ACC112 (cell line): ENCODE results near the gene KLF8.

Source experiments
- H2AFZ ChIP-seq: fragments of 200-600 bp; sonication (generic); one replicate; pipeline ENCODE4 v1.6.0; 2017; ENCODE audit warnings: antibody characterized with exemption, low read length; ENCODE audit not compliant: unreplicated experiment
- H3K27ac ChIP-seq: fragments of 200-600 bp; sonication (generic); 2 replicates; pipeline ENCODE4 v1.5.1; 2014; ENCODE audit warnings: low read depth, mild to moderate bottlenecking, antibody characterized with exemption, low read length, moderate library complexity
- H3K27me3 ChIP-seq: fragments of 200-600 bp; sonication (generic); 2 replicates; pipeline ENCODE4 v1.6.1; 2014; ENCODE audit warnings: mild to moderate bottlenecking, antibody characterized with exemption, low read length, moderate library complexity, mixed read lengths; ENCODE audit not compliant: insufficient read depth
- H3K36me3 ChIP-seq: fragments of 200-600 bp; sonication (generic); 2 replicates; pipeline ENCODE4 v1.6.1; 2016; ENCODE audit warnings: mild to moderate bottlenecking, antibody characterized with exemption, low read length, moderate library complexity, mixed read lengths; ENCODE audit not compliant: insufficient read depth
- H3K4me1 ChIP-seq: fragments of 200-600 bp; sonication (generic); one replicate; pipeline ENCODE4 v1.6.1; 2016; ENCODE audit warnings: low read length, mixed read lengths; ENCODE audit not compliant: insufficient read depth, unreplicated experiment, control insufficient read depth
- H3K4me3 ChIP-seq: fragments of 200-600 bp; sonication (generic); 2 replicates; pipeline ENCODE4 v1.5.1; 2014; ENCODE audit warnings: mild to moderate bottlenecking, low read depth, low read length
- H3K79me2 ChIP-seq: fragments of 200-600 bp; sonication (generic); one replicate; pipeline ENCODE4 v1.6.0; 2016; ENCODE audit warnings: low read length; ENCODE audit not compliant: control insufficient read depth, unreplicated experiment, insufficient read depth

Gene KLF8

GRCh38 chrX:56233100-56233499 lies 944 bp downstream of the KLF8 start:
- no peaks in the 10 kb centered on the region for H3K36me3 ChIP-seq
- 0 out of 2 replicates have a peak overlapping the region, but pooled peaks have one; percentile 23 for H3K27ac ChIP-seq
- peak overlapping the region; percentile 31 for H2AFZ ChIP-seq
- H3K4me1 ChIP-seq: no peaks in the 10 kb centered on the region
- peak overlapping the region; percentile 81 for H3K4me3 ChIP-seq
- H3K79me2 ChIP-seq: no peaks in the 10 kb centered on the region
- H3K27me3 ChIP-seq: peaks cover 8% of the 10 kb centered on the region; the same call in 1 of the 2 replicates

DNA sequence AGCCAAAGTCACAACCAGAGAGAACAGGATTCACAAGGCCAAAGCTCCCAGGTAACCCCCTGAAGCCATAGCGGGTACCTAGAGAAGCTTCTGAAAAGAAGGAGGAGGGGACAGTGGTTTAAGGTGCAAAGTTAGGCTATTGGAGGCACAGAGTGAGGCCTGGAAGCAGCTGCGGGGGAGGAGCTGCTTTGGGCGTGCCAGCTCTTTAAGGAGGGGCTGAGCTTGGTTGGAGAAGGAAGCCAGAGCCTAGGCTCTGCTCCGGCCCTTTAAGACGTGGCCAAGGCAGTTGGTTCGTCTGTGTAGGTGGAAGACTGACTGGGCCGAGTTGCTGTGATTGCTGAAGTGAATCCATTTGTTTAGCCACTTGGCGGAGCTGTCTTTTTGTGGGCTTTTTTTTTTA lies 1.5 kb downstream of the KLF8 start:
- Histone ChIP-seq H3K79me2 (no peaks in the 10 kb centered on the region), H3K4me3 (peak overlapping the region; percentile 81), H3K4me1 (no peaks in the 10 kb centered on the region), H3K27me3 (peaks cover 8% of the 10 kb centered on the region; the same call in 1 of the 2 replicates), H2AFZ (no peak overlapping the region), H3K27ac (0 out of 2 replicates have a peak overlapping the region, but pooled peaks have one; percentile 23), H3K36me3 (no peaks in the 10 kb centered on the region)

DNA sequence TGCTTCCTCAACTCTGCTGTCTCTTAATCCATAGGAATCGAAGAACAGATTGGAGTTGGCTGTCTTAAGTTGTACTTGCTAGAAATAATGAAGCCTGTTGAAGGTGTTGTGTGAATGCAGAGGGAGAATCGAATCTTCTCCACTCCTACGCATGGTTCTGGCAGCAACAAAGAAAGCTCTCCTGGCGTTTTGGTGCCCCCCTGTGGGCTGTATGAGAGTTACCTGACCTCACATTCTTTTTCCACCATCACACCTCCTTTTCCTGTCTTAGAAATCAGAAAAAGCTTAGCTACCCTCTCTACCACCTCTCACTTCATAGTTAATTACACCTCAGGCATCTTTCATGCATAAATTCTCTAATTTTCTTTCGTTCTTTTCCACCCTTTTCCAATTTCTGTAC lies 16.3 kb downstream of the KLF8 start:
- Histone ChIP-seq H3K27me3 (no peaks in the 10 kb centered on the region), H3K79me2 (no peaks in the 10 kb centered on the region), H3K4me1 (no peaks in the 10 kb centered on the region), H2AFZ (no peak overlapping the region), H3K4me3 (no peak overlapping the region), H3K36me3 (no peaks in the 10 kb centered on the region), H3K27ac (no peak overlapping the region)

DNA sequence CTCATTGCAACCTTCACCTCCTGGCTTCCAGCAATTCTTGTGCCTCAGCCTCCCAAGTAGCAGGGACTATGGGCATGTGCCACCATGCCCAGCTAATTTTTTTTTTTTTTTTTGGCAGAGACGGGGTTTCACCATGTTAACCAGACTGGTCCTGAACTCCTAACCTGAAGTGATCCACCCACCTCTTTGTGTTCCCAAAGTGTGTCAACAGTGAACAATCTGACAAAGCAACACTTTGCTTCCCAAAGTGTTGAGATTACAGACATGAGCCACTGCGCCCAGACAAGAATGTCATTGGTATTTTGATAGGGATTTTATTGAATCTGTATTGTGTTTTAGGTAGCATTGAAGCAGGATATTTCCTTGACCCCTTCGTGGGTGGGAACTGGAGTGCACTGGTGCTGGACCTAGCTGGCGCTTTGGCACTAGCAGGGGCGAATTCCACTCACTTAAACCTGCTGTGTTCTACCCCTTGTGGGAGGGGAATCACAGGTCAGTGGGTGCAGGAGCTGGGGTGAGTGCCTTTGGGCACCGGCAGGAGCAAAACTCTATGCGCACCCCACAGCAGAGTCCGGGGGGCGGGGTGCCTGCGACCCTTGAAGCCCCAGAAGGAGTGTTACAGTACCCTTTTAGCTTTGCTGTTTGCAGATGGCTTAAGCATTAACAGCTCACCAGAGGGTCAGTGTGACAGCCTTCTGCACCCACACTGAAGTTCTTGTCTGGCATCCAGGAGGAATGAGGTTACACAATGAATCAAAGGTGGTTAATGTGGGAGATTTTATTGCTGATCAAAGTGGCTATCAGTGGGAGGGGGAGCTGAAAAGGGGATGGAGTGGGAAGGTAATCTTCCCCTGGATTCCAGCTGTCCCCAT lies 21.9 kb downstream of the KLF8 start:
- Histone ChIP-seq H2AFZ (no peak overlapping the region), H3K27ac (no peak overlapping the region), H3K36me3 (no peaks in the 10 kb centered on the region), H3K79me2 (no peaks in the 10 kb centered on the region), H3K4me1 (no peaks in the 10 kb centered on the region), H3K27me3 (no peaks in the 10 kb centered on the region), H3K4me3 (no peak overlapping the region)

DNA sequence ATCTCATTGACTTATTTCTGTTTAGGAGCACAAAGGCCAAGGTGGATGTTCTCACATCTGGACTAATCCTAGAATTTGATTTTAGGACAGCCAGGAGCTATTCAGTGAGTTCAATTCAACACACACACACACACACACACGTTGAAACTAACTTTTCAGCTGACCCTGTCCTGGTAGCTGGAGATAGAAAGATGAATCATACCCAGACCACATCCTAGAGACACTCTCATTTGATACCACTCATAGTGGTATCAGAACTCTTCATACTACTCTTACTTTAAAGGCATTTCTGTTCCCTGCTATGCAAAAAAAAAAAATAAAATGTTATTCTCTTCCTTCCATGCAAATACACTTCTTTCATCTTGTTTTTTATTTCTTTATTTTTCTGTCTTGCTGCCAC lies 36.7 kb downstream of the KLF8 start:
- H3K4me3 ChIP-seq: no peak overlapping the region
- H3K27me3 ChIP-seq: no peaks in the 10 kb centered on the region
- no peak overlapping the region for H3K27ac ChIP-seq
- H3K4me1 ChIP-seq: no peaks in the 10 kb centered on the region
- no peaks in the 10 kb centered on the region for H3K36me3 ChIP-seq
- H3K79me2 ChIP-seq: no peaks in the 10 kb centered on the region
- H2AFZ ChIP-seq: no peak overlapping the region

- no peak overlapping the region for H3K4me3 ChIP-seq
- H3K27ac ChIP-seq: no peak overlapping the region
- no peaks in the 10 kb centered on the region for H3K27me3 ChIP-seq
- no peaks in the 10 kb centered on the region for H3K4me1 ChIP-seq
- no peaks in the 10 kb centered on the region for H3K36me3 ChIP-seq
- H2AFZ ChIP-seq: no peak overlapping the region
- H3K79me2 ChIP-seq: no peaks in the 10 kb centered on the region
Observed at GRCh38 chrX:56278692-56279091, 46.5 kb downstream of the KLF8 start.

DNA sequence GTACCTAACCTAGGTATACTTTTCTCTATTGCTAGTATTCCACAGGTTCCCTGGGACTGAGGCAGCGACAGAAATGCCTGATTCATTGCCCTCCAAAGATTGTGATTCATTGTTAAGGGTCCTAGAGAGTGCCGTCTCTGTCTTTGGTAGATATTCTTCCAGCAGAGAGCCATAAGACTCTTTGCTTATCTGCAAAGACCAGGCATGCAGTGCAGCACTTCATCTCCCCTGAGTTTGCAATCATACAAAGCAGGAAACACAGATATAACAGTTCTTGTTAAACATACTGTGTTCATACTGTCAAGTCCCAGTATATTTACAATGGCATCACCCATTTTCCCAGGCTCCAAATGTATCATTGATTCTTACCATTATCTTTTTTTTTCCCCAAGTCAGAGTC lies 47.7 kb downstream of the KLF8 start:
- no peak overlapping the region for H2AFZ ChIP-seq
- no peaks in the 10 kb centered on the region for H3K79me2 ChIP-seq
- no peak overlapping the region for H3K27ac ChIP-seq
- no peak overlapping the region for H3K4me3 ChIP-seq
- H3K4me1 ChIP-seq: no peaks in the 10 kb centered on the region
- H3K36me3 ChIP-seq: no peaks in the 10 kb centered on the region
- no peaks in the 10 kb centered on the region for H3K27me3 ChIP-seq

DNA sequence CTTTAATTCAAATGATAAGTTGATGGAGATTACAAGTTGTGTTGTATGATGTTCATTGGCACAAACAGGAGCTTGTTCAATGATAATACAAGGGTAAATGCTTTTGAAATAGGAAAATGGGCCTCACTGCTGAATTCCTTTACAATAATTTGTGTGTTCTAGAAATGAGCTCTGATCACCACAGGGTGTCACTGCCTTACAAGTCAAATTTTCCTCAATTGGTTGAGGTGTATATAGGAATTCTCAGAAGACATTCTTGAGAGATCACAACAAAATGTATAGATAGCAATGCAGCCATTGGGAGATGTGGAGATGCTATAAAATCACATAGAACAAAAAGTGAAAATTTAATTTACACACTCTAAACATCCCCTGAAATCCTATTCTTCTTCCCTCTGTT lies 49.6 kb downstream of the KLF8 start:
- H3K36me3 ChIP-seq: no peaks in the 10 kb centered on the region
- H3K4me3 ChIP-seq: no peak overlapping the region
- H3K4me1 ChIP-seq: no peaks in the 10 kb centered on the region
- H3K27me3 ChIP-seq: no peaks in the 10 kb centered on the region
- H3K27ac ChIP-seq: no peak overlapping the region
- no peaks in the 10 kb centered on the region for H3K79me2 ChIP-seq
- no peak overlapping the region for H2AFZ ChIP-seq

- Histone ChIP-seq H3K4me1 (no peaks in the 10 kb centered on the region), H3K27me3 (no peaks in the 10 kb centered on the region), H3K4me3 (no peak overlapping the region), H3K79me2 (no peaks in the 10 kb centered on the region), H3K27ac (no peak overlapping the region), H2AFZ (no peak overlapping the region), H3K36me3 (no peaks in the 10 kb centered on the region)
Observed at GRCh38 chrX:56284269-56284668, 52.1 kb downstream of the KLF8 start.

- no peaks in the 10 kb centered on the region for H3K27me3 ChIP-seq
- H2AFZ ChIP-seq: no peak overlapping the region
- H3K36me3 ChIP-seq: no peaks in the 10 kb centered on the region
- no peak overlapping the region for H3K27ac ChIP-seq
- no peaks in the 10 kb centered on the region for H3K4me1 ChIP-seq
- no peak overlapping the region for H3K4me3 ChIP-seq
- H3K79me2 ChIP-seq: no peaks in the 10 kb centered on the region
Observed at GRCh38 chrX:56288608-56289007, 56.5 kb downstream of the KLF8 start.

- H3K79me2 ChIP-seq: no peaks in the 10 kb centered on the region
- H3K36me3 ChIP-seq: no peaks in the 10 kb centered on the region
- no peaks in the 10 kb centered on the region for H3K27me3 ChIP-seq
- no peak overlapping the region for H3K27ac ChIP-seq
- no peak overlapping the region for H3K4me3 ChIP-seq
- H2AFZ ChIP-seq: no peak overlapping the region
- H3K4me1 ChIP-seq: no peaks in the 10 kb centered on the region
Observed at GRCh38 chrX:56289449-56289848, 57.3 kb downstream of the KLF8 start.
